Activated CD8-positive, alpha-beta memory T cell treated with anti-CD3 and anti-CD28 coated beads, Interleukin-2, amount 50 U/mL, for 1 hour (primary cell): Measurements from ENCODE around the gene PMS2.
"Not testable (repeated sequence)": the region's sequence is repeated elsewhere in the genome, so short reads cannot be mapped to it uniquely, and the experiment has no call there.

ENCODE experiments used
- DNase-seq: peaks from one replicate; pipeline ENCODE4 v3.0.0-alpha.2; 2020; ENCODE audit errors: extremely low read depth

The PMS2 gene

GRCh38 chr7:5924180-5924579 lies 84.7 kb downstream of the PMS2 start:
- DNase-seq = not testable (repeated sequence)
